Endothelial cell of umbilical vein (primary cell): ENCODE results near the gene SLAMF1. TPM values are rescaled to one million over a fixed set of nuclear protein-coding genes. Genes with fewer than 3 reads are reported as not detected.

Experiments
- BruUV-seq: library from RNA; stranded (reverse); fragments of 400-500 nt; replicated peaks from 2 replicates; lab custom pipeline; 2021; lab: Mats Ljungman, UMichigan
- CTCF ChIA-PET: fragments of 300-600, 350-600 bp; sonication (Branson Sonifier 250); formaldehyde crosslinking; loops from one replicate; lab custom pipeline; 2021; ENCODE audit warnings: antibody characterized with exemption, inconsistent platforms; lab: Charles Lee
- POLR2A ChIA-PET: fragments of 300-600, 350-600 bp; sonication (Branson Sonifier 250); formaldehyde crosslinking; loops from one replicate; lab custom pipeline; 2021; ENCODE audit warnings: antibody characterized with exemption, inconsistent platforms; lab: Charles Lee
- DNase-seq: peaks from one replicate; pipeline ENCODE4 v3.0.0-alpha.2; 2011; ENCODE audit warnings: low read depth, low spot score
- FAIRE-seq: peaks from 2 replicates; lab custom pipeline; 2011; peaks lifted over from hg19 to GRCh38; lab: Jason Lieb, UNC
- H2AFZ ChIP-seq: 2 replicates; pipeline ENCODE4 v1.6.0; 2012; ENCODE audit warnings: low read depth, low read length, control low read depth, inconsistent platforms
- H3K27ac ChIP-seq: 2 replicates; pipeline ENCODE4 v1.5.1; 2011; ENCODE audit warnings: low read depth, mild to moderate bottlenecking, control low read depth, low read length, moderate library complexity; ENCODE audit not compliant: insufficient read depth
- H3K27me3 ChIP-seq, 2 experiments: 2 replicates each; pipeline versions ENCODE4 v1.6.0 to v1.6.1; 2011; ENCODE audit warnings: low read length in 2 of 2, mixed read lengths in 1 of 2; ENCODE audit not compliant: control insufficient read depth in 2 of 2, insufficient read depth in 2 of 2
- H3K36me3 ChIP-seq, 2 experiments: 2 replicates in 1 of 2; 3 replicates in 1 of 2; pipeline ENCODE4 v1.5.1; 2011; ENCODE audit warnings: low read length in 2 of 2, mild to moderate bottlenecking in 1 of 2, moderate library complexity in 1 of 2; ENCODE audit not compliant: control insufficient read depth in 2 of 2, insufficient read depth in 2 of 2; ENCODE audit errors: extremely low read depth in 1 of 2
- H3K4me1 ChIP-seq: 3 replicates; pipeline ENCODE4 v1.5.1; 2011; ENCODE audit warnings: mild to moderate bottlenecking, low read length; ENCODE audit not compliant: control insufficient read depth, insufficient read depth; ENCODE audit errors: extremely low read depth
- H3K4me2 ChIP-seq: 2 replicates; pipeline ENCODE4 v1.6.1; 2011; ENCODE audit warnings: low read length, control low read depth, mixed read lengths; ENCODE audit not compliant: insufficient read depth
- H3K4me3 ChIP-seq, 3 experiments: fragments of 200-600 bp in 1 of 3; sonication (generic), shearing (Covaris generic) in 1 of 3; replicated peaks in 1 of 3; 2 replicates each; pipeline ENCODE4 v1.5.1; 2011 to 2016; ENCODE audit warnings: control low read depth in 3 of 3, low read length in 3 of 3, mild to moderate bottlenecking in 2 of 3, inconsistent platforms in 1 of 3, low read depth in 1 of 3, moderate library complexity in 1 of 3; ENCODE audit not compliant: insufficient read depth in 1 of 3
- H3K79me2 ChIP-seq: 2 replicates; pipeline ENCODE4 v1.6.0; 2012; ENCODE audit warnings: low read length, inconsistent platforms; ENCODE audit not compliant: control insufficient read depth, insufficient read depth
- H3K9ac ChIP-seq: replicated peaks from 2 replicates; pipeline ENCODE3; 2011; ENCODE audit warnings: low read length, control low read depth; ENCODE audit not compliant: insufficient read depth; ENCODE audit errors: extremely low read depth
- H3K9me1 ChIP-seq: replicated peaks from 3 replicates; pipeline ENCODE4 v1.6.0; 2011; ENCODE audit warnings: mild to moderate bottlenecking, low read length; ENCODE audit not compliant: control insufficient read depth, insufficient read depth; ENCODE audit errors: extremely low read depth
- H3K9me3 ChIP-seq: replicated peaks from 2 replicates; pipeline ENCODE4 v1.5.1; 2012; ENCODE audit warnings: low read length, inconsistent platforms; ENCODE audit not compliant: control insufficient read depth, insufficient read depth
- H4K20me1 ChIP-seq: replicated peaks from 2 replicates; pipeline ENCODE3; 2011; ENCODE audit warnings: mild to moderate bottlenecking, low read length; ENCODE audit not compliant: control insufficient read depth, insufficient read depth; ENCODE audit errors: extremely low read depth
- CTCF ChIP-seq, 2 donors: IDR thresholded peaks; 1 replicate in 1 of 2; 2 replicates in 1 of 2; pipeline ENCODE4 v1.5.1; 2011; ENCODE audit warnings: low read length in 2 of 2, mild to moderate bottlenecking in 2 of 2, moderate library complexity in 2 of 2, control low read depth in 1 of 2, inconsistent platforms in 1 of 2, low read depth in 1 of 2; ENCODE audit not compliant: insufficient read depth in 1 of 2; ENCODE audit errors: extremely low read depth in 1 of 2
- EZH2 ChIP-seq: IDR thresholded peaks from 2 replicates; pipeline ENCODE4 v1.6.1; 2012; ENCODE audit warnings: borderline replicate concordance, low read depth, mild to moderate bottlenecking, moderate library complexity, low read length, inconsistent platforms; ENCODE audit not compliant: severe bottlenecking
- FOS ChIP-seq: IDR thresholded peaks from 2 replicates; pipeline ENCODE4 v1.6.1; 2011; ENCODE audit warnings: mild to moderate bottlenecking, low read length, moderate library complexity, borderline replicate concordance; ENCODE audit not compliant: insufficient read depth
- GATA2 ChIP-seq: IDR thresholded peaks from 2 replicates; pipeline ENCODE4 v1.7.0; 2011; ENCODE audit warnings: low read depth, mild to moderate bottlenecking, moderate library complexity, mixed read lengths, low read length; ENCODE audit not compliant: insufficient read length, insufficient read depth
- JUN ChIP-seq: IDR thresholded peaks from 2 replicates; pipeline ENCODE4 v1.6.1; 2011; ENCODE audit warnings: borderline replicate concordance, low read depth; ENCODE audit not compliant: insufficient read length, insufficient read depth
- MAX ChIP-seq: IDR thresholded peaks from 2 replicates; pipeline ENCODE4 v1.6.1; 2011; ENCODE audit not compliant: insufficient read depth, insufficient read length
- MYC ChIP-seq: IDR thresholded peaks from one replicate; pipeline ENCODE4 v1.6.1; 2011; ENCODE audit warnings: mild to moderate bottlenecking, low read depth, low read length
- POLR2AphosphoS5 ChIP-seq: IDR thresholded peaks from 2 replicates; pipeline ENCODE4 v1.6.1; 2012; ENCODE audit warnings: low read depth, mild to moderate bottlenecking, control low read depth, low read length, moderate library complexity; ENCODE audit not compliant: insufficient read depth
- dilution Hi-C: fragments of 300-500 bp; cut with MboI; formaldehyde crosslinking; loops from one replicate; pipeline ENCODE4 v1.15.0; 2019; ENCODE audit warnings: low sequenced_read_pairs; ENCODE audit not compliant: extremely low pct_ligation_motif_present
- intact Hi-C: fragments of 100-400 bp; cut with micrococcal nuclease; formaldehyde crosslinking; loops from one replicate; pipeline ENCODE4 v1.10.0; 2022
- polyA plus RNA-seq, 4 experiments: library from polyadenylated mRNA; depleted of rRNA in 3 of 4; stranded (reverse) in 3 of 4; unstranded in 1 of 4; fragments of >200 nt; gene quantifications; 2 replicates each; pipeline versions ENCODE4 v1.2.1 to v1.2.3, GENCODE V29; 2011 to 2012; ENCODE audit warnings: missing spikeins in 1 of 4
- total RNA-seq: library from RNA; stranded (reverse); gene quantifications from 2 replicates; pipeline ENCODE4 v1.2.3, GENCODE V29; 2021

Gene SLAMF1
- total and polyA plus RNA-seq, 2 donors (not counting 3 experiments of a cell fraction or from before 2014, with no cell fraction given), result not detected

GRCh38 chr1:160618763-160619274 is 28.0 kb downstream of the SLAMF1 start:
- no peak overlapping the region for H3K4me2 ChIP-seq
- no peaks in the 10 kb centered on the region for H4K20me1 ChIP-seq
- H3K4me1 ChIP-seq, result no peaks in the 10 kb centered on the region
- H3K4me3 ChIP-seq, result no peak overlapping the region
- H3K27ac ChIP-seq, result no peak overlapping the region
- ChIA-PET POLR2A (no interaction called here), CTCF (interaction anchor here (1.3 to 1.4 kb wide), 3 partner anchors 14 to 190 kb away, joined by 3 to 6 read pairs (median 3); no protein-coding TSS in a partner anchor)
- BruUV-seq, result no TSS peak
- DNase-seq, result no peak
- no peaks in the 10 kb centered on the region for H3K9me1 ChIP-seq
- no peak overlapping the region for H3K9ac ChIP-seq
- peaks cover 0 to 4% of the 10 kb centered on the region in 2 experiments for H3K27me3 ChIP-seq
- no peak overlapping the region for H2AFZ ChIP-seq
- no peaks in the 10 kb centered on the region for H3K9me3 ChIP-seq
- H3K79me2 ChIP-seq, result no peaks in the 10 kb centered on the region
- dilution Hi-C loops, result no loop called here
- intact Hi-C loops, result no loop called here
- TF ChIP-seq CTCF (IDR thresholded peaks at IDR 0.05; ENCODE audit: extremely low read depth in 1 of 2, insufficient read depth in 1 of 2, low read depth in 1 of 2, low read length in 2 of 2) (peak; percentile 17 to 44), MYC (no peak)
- no peak for FAIRE-seq
- H3K36me3 ChIP-seq, result no peaks in the 10 kb centered on the region

DNA sequence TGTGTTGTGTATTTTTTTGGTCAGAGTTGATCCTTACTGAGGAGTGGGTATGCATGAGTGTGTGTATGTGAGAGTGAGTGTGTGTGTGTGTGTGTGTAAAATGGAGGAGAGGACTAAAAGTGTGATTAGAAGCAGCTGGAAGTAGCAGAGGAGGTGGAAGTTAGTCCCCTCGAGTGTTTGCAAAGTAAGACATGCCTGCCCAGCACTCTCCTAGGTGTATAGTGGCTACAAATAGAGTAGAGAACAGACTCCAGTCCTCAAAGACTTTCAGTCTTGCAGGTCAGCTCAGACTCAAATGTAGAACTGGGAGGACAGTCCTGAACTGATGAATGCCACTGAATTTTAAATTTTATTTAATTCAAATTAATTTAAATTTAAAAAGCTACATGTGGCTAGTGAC is 28.5 kb downstream of the SLAMF1 start:
- Histone ChIP-seq H2AFZ (no peak overlapping the region), H3K79me2 (no peaks in the 10 kb centered on the region), H4K20me1 (no peaks in the 10 kb centered on the region), H3K9ac (no peak overlapping the region), H3K36me3 (no peaks in the 10 kb centered on the region), H3K4me3 (no peak overlapping the region), H3K4me2 (no peak overlapping the region), H3K9me1 (no peaks in the 10 kb centered on the region), H3K4me1 (no peaks in the 10 kb centered on the region), H3K9me3 (no peaks in the 10 kb centered on the region), H3K27me3 (peaks cover 0 to 4% of the 10 kb centered on the region in 2 experiments), H3K27ac (no peak overlapping the region)
- ChIA-PET CTCF (interaction anchor here (1.3 to 1.4 kb wide), 3 partner anchors 13 to 190 kb away, joined by 3 to 6 read pairs (median 3); no protein-coding TSS in a partner anchor), POLR2A (no interaction called here)
- intact Hi-C loops (no loop called here), dilution Hi-C loops (no loop called here)
- TF ChIP-seq POLR2AphosphoS5, result no peak
- no peak for TF ChIP-seq MAX
- no peak for TF ChIP-seq FOS
- no peak for TF ChIP-seq EZH2
- no peak for TF ChIP-seq GATA2
- no peak for TF ChIP-seq CTCF (IDR thresholded peaks at IDR 0.05; ENCODE audit: extremely low read depth in 1 of 2, insufficient read depth in 1 of 2, low read depth in 1 of 2, low read length in 2 of 2)
- no peak for TF ChIP-seq JUN
- BruUV-seq, result no TSS peak
- DNase-seq (no peak), FAIRE-seq (no peak)
